ENCODE results near the gene DLK1.

DNA sequence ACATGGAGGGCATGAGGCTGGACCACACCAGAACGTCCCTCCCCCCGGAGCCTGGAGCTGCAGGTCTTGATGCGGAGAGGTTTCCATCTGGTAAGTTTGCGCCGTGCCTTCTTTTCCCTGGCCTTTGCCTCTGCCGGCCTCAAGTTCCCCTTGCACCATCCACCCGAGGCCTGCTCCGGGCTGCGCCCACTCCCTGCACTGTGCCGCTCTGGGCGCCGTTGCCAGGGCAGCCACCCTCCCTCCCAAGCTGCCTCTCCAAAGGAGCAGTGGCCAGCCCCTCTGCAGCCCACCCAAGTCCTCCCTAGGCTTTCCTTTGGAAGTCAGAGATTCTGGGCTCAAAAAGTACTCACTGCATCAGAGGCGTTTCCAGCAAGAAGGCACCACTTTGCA lies 53.0 kb downstream of the DLK1 start:
- TF ChIP-seq, protein P1, sequence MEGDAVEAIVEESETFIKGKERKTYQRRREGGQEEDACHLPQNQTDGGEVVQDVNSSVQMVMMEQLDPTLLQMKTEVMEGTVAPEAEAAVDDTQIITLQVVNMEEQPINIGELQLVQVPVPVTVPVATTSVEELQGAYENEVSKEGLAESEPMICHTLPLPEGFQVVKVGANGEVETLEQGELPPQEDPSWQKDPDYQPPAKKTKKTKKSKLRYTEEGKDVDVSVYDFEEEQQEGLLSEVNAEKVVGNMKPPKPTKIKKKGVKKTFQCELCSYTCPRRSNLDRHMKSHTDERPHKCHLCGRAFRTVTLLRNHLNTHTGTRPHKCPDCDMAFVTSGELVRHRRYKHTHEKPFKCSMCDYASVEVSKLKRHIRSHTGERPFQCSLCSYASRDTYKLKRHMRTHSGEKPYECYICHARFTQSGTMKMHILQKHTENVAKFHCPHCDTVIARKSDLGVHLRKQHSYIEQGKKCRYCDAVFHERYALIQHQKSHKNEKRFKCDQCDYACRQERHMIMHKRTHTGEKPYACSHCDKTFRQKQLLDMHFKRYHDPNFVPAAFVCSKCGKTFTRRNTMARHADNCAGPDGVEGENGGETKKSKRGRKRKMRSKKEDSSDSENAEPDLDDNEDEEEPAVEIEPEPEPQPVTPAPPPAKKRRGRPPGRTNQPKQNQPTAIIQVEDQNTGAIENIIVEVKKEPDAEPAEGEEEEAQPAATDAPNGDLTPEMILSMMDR (IDR thresholded peaks at IDR 0.05 in 8 of 11, conservative IDR thresholded peaks at IDR 0.05 in 3 of 11) = no peak
- TF ChIP-seq POLR2A (IDR thresholded peaks at IDR 0.05) = no peak

All from spleen (tissue), 7 donors.